SKM-1 (cell line): ENCODE data around the gene LYL1.
A peak's percentile ranks its signal among the peaks of the same experiment; 100 is the strongest.

Source experiments
- DNase-seq: peaks from one replicate; lab custom pipeline; 2025; ENCODE audit not compliant: unreplicated experiment; lab: John Stamatoyannopoulos, UW

The LYL1 gene

DNA sequence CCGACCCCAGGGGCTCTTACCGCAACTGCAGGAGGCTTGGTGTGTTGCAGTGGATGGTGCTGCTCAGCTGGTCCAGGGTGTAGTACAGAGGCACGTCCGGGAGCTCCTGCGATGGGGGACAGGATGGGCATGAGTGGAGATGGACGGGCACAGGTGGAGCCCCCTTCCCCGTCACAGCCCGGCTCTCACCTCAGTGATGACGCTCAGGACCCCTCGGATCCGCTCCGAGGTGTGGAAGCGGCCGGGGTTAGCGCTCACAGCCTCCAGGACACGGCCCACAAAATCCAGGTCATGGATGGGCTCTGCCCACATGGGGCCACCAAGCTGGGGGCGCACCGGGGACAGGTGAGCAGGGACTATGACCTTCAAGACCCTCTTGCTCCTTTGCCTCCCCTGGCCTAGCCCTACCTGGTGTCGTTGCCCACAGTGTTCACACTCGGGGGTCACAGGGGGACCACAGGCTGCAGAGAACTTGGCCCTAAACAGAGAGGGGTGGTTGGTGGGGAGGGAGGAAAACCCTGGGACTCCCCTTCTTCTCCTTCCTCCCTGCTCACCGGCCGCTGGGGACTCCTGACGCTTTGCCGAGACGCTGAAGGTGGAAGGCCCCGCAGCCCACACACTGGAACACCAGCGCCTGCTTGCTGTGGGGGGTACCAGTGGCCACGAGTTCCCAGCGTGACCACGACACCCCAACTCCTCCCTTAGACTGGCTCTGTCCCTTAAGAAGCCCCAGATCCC lies 6.9 kb upstream of the LYL1 start:
- no peak for DNase-seq

DNA sequence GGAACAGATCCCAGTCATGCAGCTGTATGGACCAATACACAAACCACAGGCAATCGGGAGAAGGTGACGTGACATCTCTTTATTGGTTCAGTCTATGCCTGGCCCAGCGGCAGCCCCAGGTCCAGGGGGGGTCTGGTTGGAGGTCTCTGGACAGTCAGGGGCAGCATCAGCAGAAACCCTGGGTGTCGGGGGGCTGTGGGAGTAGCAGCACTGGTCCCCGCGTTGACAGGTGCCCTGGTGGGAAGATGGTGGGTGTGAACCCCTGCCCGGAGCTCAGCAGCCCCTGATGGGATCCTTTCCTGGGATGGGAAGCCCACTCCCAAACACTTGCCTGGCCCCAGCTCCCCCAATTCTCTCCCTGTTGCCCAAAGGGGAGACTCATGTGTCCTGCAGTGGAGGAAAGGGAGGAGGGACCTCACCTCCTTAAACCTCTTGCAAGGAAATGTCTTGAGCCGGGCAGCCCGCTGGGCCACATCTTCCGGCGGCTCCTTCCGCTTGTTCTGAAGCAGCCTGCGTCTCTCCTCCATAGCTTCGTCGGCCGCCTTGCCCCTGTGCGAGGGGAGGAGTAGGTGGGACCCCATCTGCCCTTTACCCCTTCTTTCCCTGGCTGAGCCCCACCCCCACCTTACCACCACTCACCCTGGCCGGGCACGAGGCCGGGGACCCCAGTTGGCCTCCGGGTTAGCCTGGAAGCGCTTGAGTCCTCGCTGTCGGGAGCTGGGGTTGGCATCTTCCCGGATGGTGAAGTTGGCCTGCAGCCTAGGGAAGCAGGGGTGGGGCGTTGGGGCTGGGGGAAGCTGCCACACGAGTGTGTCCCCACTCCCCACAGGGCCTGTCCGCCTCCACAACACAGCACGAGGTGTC lies 2.4 kb upstream of the LYL1 start:
- no peak for DNase-seq

DNA sequence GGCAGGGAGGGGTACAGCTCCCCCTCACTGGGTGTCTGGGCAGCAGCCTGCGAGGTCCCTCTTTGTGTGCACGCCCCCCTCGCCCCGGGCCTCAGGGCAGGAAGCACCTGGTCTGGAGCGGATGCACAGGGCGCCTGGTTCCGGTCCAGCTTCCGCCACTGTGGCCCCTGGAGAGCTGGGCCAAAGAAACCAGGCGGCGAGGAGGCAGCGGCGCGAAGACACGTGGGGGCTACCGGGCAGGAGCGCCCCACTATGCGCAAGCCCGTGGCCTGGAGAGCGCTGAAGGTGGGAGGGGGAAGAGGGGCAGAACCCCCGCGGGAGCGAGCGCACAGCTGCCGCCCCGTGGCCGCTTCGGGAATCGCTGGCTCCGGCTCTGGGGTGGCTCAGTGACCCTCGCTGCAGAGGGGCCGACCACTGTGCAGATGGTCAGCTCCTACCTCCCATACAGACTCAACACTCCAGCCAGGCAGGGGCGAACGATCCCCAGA lies 1.7 kb upstream of the LYL1 start:
- peak; percentile 71 for DNase-seq

GRCh38 chr19:13103581-13104359 lies 1.1 kb upstream of the LYL1 start:
- no peak for DNase-seq

GRCh38 chr19:13102416-13102665 lies 317 bp downstream of the LYL1 start:
- no peak for DNase-seq

GRCh38 chr19:13101590-13102415 lies 855 bp downstream of the LYL1 start:
- DNase-seq = no peak

- no peak for DNase-seq
Measured at GRCh38 chr19:13100841-13101589, 1.6 kb downstream of the LYL1 start.

- DNase-seq = no peak
Measured at GRCh38 chr19:13100031-13100588, 2.5 kb downstream of the LYL1 start.

GRCh38 chr19:13099073-13099999 lies 3.3 kb downstream of the LYL1 start:
- peak; percentile 67 for DNase-seq

DNA sequence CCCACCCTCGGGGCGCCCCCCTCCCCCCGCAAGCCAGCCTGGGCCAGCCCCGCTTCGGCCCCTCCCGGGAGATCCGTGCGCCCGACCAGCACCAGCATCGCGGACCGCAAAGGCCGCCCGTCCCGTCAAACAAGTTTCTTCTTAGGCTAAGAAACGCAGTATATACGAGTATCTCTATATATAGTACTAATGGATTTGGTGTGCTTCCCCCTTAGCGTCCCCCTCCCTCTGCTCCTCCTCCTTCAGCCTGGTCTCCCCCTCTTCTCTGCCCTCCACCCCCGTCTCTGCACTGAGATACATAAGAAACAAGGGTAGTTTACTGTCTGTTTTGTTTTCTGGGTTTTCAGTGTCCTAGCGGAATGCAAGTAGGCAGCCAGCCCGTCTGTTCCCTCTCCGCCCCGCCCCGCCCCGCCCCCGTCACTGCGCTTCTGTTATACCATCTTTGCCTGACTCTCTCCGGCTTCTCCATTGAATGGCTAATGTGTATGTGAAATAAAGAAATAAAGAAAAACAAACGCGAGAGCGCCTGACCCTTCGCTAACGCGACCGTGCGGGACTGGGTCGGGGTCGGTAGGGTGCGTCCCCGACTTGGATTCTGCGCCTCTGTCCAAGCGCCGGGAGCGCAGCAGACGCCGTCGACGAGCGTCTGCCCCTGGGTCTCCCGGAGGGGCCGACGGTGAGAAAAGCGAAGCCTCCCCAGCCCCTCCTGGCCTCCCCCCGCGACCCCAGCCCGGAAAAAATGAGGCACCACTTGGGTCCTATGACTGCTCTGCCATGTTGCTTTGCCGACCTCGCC lies 4.2 kb downstream of the LYL1 start:
- no peak for DNase-seq

DNA sequence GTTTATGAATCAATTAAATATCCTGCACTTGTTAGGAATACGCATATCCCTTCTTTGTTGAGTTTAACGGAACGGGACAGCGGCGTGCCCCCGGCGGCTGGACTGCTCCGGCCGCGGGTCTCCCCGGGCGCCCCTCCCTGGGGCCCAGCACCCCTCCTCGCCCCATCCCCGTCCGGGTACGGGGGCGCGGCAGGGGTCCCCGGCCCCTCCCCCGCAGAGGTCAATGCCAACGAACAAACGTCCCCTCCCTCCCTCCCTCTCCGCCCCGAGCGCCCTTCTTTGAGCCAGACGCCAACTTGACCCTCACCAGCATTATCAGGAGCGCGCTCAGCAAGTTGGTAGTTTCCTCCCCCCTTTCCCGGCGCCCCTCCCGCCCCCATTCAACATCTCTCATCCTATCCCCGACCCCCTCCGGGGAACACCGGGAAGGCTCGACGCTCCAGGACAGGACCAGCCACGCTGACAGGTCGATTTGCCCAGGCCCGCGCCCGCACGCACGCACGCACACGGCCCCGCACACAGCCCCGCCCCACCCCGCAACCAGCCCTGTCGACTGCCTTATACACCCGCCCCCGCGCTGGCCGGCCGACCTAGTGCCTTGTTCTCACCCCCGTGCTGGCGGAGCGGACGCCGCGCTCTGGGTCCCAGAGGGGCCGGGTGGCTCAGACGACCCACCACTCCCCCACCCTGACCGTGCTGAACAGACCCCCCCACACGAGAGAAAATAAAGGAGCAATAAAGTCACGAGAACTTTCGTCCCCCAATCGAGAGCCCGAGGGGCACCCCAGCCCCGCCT lies 5.0 kb downstream of the LYL1 start:
- no peak for DNase-seq

DNA sequence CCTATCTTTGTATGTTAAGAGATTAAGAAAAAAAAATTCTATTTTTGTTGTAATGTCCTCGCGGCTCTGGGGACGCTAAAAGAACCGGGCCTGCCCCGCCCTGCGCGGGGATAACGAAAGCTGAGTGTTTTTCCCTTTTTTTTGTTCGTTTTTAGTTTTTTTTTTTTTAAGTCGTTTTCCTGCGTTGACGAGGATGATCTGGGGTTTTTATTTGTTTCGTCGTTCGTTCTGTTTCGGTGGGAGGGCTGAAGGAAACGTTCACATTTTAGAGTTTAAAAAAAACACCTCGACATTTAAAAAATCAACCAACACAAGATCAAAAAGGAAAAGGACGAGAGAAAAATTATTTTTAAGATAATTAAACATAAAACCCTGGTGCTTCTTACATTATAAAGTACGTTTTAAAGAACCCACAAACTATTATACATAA lies 5.6 kb downstream of the LYL1 start:
- DNase-seq = no peak

DNA sequence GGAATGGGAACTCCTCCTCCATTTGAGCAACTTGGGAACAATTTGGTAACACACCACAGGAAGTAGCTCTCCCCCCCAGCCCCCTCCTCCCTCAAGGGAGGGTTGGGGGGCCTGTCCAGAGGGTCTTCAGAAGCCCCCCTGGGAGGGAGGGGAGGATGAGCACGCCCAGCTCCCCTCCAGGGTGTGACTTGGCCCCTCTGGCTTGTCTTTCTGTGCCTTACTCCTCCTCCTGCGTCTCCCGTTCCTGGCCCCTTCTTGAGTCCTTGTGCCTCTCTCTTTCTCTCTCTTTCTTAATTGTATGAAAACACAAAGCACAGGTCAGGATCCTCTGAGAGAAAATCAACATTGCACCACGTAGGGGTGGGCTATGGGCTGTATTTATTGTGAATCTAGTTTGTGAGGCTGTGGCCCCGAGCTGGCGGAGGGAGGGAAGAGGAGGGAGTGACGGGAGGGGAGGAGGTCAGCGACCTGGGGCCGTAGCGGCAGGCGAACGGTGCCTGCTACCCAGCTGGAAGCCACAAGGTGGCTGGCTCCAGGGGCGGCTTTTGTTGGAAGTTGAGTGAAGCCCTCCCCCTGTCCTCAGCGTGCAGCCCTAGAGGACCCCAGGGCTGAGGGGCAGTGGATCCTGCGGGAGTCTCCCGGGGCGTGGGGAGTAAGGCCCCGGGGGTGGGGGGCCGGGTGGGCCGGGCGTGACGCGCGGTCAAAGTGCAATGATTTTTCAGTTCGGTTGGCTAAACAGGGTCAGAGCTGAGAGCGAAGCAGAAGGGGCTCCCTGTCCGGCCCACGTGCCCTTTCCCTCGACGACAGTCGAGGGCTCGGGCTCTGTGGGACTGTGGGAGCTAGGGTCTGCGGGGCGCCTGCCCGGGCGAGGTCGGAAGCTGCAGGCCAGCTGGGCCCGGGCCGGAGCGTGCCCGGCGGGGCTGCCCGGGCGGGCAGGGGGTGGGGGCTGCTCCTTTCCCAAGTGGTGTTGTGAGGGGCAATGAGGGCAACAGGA lies 6.4 kb downstream of the LYL1 start:
- peak; percentile 62 for DNase-seq

- no peak for DNase-seq
Measured at GRCh38 chr19:13095393-13095784, 7.3 kb downstream of the LYL1 start.

GRCh38 chr19:13094771-13095392 lies 7.8 kb downstream of the LYL1 start:
- no peak for DNase-seq
